Activated CD8-positive, alpha-beta memory T cell treated with anti-CD3 and anti-CD28 coated beads for 24 hours (primary cell): ENCODE results near the gene TSTD1.
"Not testable (repeated sequence)": the region's sequence is repeated elsewhere in the genome, so short reads cannot be mapped to it uniquely, and the experiment has no call there.

ENCODE experiments used
- DNase-seq: peaks from one replicate; pipeline ENCODE4 v3.0.0-alpha.2; 2020

TSTD1 gene

GRCh38 chr1:161033751-161034150, 5.0 kb downstream of the TSTD1 start:
- no peak for DNase-seq

GRCh38 chr1:161032409-161032808, 6.4 kb downstream of the TSTD1 start:
- DNase-seq = no peak

GRCh38 chr1:161031874-161032273, 6.9 kb downstream of the TSTD1 start:
- no peak for DNase-seq

GRCh38 chr1:161029466-161029865, 9.3 kb downstream of the TSTD1 start:
- DNase-seq = not testable (repeated sequence)

- DNase-seq = not testable (repeated sequence)
Measured at GRCh38 chr1:161026954-161027353, 11.8 kb downstream of the TSTD1 start.

GRCh38 chr1:161022432-161022831, 16.3 kb downstream of the TSTD1 start:
- DNase-seq = not testable (repeated sequence)

- no peak for DNase-seq
Measured at GRCh38 chr1:161021970-161022353, 16.8 kb downstream of the TSTD1 start.

GRCh38 chr1:161021165-161021969, 17.4 kb downstream of the TSTD1 start:
- peak; percentile 89 for DNase-seq

GRCh38 chr1:161020509-161021164, 18.1 kb downstream of the TSTD1 start, which contains the start of gene F11R:
F11R (minus strand) TSS chr1:161021152; CDS start chr1:161021073, 79 bp downstream.
- no peak for DNase-seq

GRCh38 chr1:161019751-161020495, 18.8 kb downstream of the TSTD1 start:
- no peak for DNase-seq

GRCh38 chr1:161019111-161019660, 19.6 kb downstream of the TSTD1 start:
- DNase-seq = not testable (repeated sequence)

GRCh38 chr1:161018631-161018930, 20.2 kb downstream of the TSTD1 start:
- DNase-seq = no peak

- DNase-seq = no peak
Measured at GRCh38 chr1:161017756-161018630, 20.8 kb downstream of the TSTD1 start.

GRCh38 chr1:161017181-161017580, 21.6 kb downstream of the TSTD1 start:
- DNase-seq = not testable (repeated sequence)

- not testable (repeated sequence) for DNase-seq
Measured at GRCh38 chr1:161016683-161017082, 22.1 kb downstream of the TSTD1 start.

GRCh38 chr1:161013488-161014230, 25.1 kb downstream of the TSTD1 start:
- DNase-seq = peak; percentile 83

- DNase-seq = no peak
Measured at GRCh38 chr1:161013131-161013487, 25.7 kb downstream of the TSTD1 start.

GRCh38 chr1:161012420-161012819, 26.3 kb downstream of the TSTD1 start:
- DNase-seq = no peak

GRCh38 chr1:161009602-161010211, 29.1 kb downstream of the TSTD1 start:
- DNase-seq = no peak

GRCh38 chr1:161008869-161009510, 29.8 kb downstream of the TSTD1 start:
- no peak for DNase-seq

- no peak for DNase-seq
Measured at GRCh38 chr1:161007369-161007768, 31.4 kb downstream of the TSTD1 start.
